Measurements from ENCODE around the gene IL17C.

- TF ChIP-seq POLR2AphosphoS5 (IDR thresholded peaks at IDR 0.05) (no peak), CTCF (IDR thresholded peaks at IDR 0.05) (no peak)
Observed at GRCh38 chr16:88676502-88677242, 38.3 kb downstream of the IL17C start.
